Measurements from ENCODE around the gene GSKIP.

The GSKIP gene, protein sequence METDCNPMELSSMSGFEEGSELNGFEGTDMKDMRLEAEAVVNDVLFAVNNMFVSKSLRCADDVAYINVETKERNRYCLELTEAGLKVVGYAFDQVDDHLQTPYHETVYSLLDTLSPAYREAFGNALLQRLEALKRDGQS

DNA sequence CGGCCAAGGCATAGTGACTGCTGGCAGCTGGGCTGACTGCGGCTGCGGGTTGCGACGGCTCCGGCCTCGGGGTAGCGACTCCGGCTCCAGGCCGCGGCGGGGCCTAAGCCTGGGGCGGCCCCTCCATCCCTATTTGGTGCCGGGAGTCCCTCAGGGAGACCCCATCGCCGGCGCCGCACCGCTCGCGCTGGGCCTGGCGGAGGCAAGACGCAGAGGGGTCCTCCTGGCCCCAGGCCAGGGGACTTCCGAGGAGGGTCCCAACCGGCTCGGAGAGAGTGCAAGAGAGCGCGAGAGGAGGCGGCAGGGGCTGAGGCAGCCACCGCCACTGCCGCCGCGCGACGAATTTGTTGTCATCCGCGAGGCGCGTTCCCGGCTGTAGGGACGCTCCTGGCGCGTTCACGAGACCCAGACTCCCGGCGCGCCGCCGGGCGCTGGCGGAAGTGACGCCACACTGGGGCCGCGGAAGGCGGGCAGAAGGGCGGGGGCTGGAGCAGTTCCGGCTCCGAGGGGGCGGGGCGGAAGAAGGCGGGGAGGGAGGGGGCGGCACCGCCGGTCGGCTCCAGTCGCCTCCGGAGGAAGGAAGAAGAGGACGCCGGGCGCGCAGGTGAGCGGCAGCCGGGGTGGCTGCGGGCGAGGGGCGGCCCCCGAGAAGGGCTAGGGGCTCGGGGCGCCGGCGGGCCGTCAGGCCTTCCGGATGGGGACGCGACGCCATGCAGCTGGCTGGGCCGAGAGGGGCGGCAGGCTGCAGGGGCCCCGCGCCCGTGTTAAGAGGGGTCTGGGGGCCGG, at the start of gene GSKIP, which contains the start of gene ATG2B:
Gene GSKIP, plus strand, starts transcription at position 562 of the 786 bp plus-strand sequence. CDS start 18,722 bp downstream, outside the sequence.
Gene ATG2B, minus strand, starts transcription at position 377 of the 786 bp plus-strand sequence. Its CDS starts 365 bp downstream, at position 12.
- Histone ChIP-seq H3K4me3 (ENCODE audit: low read length) (peak within 1 kb of the TSS; percentile 87), H3K4me2 (ENCODE audit: low read length) (peak within 1 kb of the TSS; percentile 95), H4K20me1 (ENCODE audit: insufficient read depth, low read length) (no peaks in the 10 kb centered on the region), H2AFZ (ENCODE audit: low read depth, low read length) (peak within 1 kb of the TSS; percentile 67), H3K4me1 (ENCODE audit: low read length) (peaks cover 17% of the 10 kb centered on the region), H3K27ac (ENCODE audit: low read length) (peak within 1 kb of the TSS; percentile 61), H3K9ac (ENCODE audit: low read length) (peak within 1 kb of the TSS; percentile 80), H3K79me2 (ENCODE audit: low read length) (peaks cover 62% of the 10 kb centered on the region), H3K9me3 (ENCODE audit: insufficient read depth, low read length) (no peaks in the 10 kb centered on the region), H3K27me3 (ENCODE audit: low read depth, low read length) (no peaks in the 10 kb centered on the region), H3K36me3 (replicated peaks; ENCODE audit: low read depth, low read length) (no peaks in the 10 kb centered on the region)
- TF ChIP-seq, protein P1, sequence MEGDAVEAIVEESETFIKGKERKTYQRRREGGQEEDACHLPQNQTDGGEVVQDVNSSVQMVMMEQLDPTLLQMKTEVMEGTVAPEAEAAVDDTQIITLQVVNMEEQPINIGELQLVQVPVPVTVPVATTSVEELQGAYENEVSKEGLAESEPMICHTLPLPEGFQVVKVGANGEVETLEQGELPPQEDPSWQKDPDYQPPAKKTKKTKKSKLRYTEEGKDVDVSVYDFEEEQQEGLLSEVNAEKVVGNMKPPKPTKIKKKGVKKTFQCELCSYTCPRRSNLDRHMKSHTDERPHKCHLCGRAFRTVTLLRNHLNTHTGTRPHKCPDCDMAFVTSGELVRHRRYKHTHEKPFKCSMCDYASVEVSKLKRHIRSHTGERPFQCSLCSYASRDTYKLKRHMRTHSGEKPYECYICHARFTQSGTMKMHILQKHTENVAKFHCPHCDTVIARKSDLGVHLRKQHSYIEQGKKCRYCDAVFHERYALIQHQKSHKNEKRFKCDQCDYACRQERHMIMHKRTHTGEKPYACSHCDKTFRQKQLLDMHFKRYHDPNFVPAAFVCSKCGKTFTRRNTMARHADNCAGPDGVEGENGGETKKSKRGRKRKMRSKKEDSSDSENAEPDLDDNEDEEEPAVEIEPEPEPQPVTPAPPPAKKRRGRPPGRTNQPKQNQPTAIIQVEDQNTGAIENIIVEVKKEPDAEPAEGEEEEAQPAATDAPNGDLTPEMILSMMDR (IDR thresholded peaks at IDR 0.05; ENCODE audit: low read depth, low read length), result no peak
- TF ChIP-seq EZH2phosphoT487 (IDR thresholded peaks at IDR 0.05; ENCODE audit: low read depth), result no peak

DNA sequence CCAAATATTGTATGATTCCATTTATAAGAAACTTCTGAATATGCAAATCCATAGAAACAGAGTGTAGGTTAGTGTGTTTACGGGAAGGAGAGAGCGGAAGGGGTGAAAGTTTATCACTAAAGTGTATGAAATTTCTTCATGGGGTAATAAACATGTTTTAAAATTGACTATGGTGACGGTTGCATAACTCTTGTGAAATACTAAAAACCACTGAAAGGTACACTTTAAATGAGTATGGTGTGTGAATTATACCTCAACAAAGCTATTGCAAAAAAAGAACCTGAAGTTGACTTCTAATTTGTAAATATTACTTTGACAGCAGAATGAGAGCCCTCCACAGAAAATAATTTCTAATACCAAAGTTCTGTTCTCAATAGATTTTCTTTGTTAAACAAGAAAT, 47.2 kb upstream of the GSKIP start:
- H3K79me2 ChIP-seq (ENCODE audit: low read length), result no peaks in the 10 kb centered on the region
- no peak overlapping the region for H3K9ac ChIP-seq (ENCODE audit: low read length)
- H3K27me3 ChIP-seq (ENCODE audit: low read depth, low read length), result no peaks in the 10 kb centered on the region
- TF ChIP-seq EZH2phosphoT487 (IDR thresholded peaks at IDR 0.05; ENCODE audit: low read depth), result no peak
- TF ChIP-seq, protein P1 (IDR thresholded peaks at IDR 0.05; ENCODE audit: low read depth, low read length), result no peak
- no peaks in the 10 kb centered on the region for H4K20me1 ChIP-seq (ENCODE audit: insufficient read depth, low read length)
- H3K4me1 ChIP-seq (ENCODE audit: low read length), result no peaks in the 10 kb centered on the region
- peaks cover 13% of the 10 kb centered on the region for H3K36me3 ChIP-seq (replicated peaks; ENCODE audit: low read depth, low read length)
- H3K4me2 ChIP-seq (ENCODE audit: low read length), result no peak overlapping the region
- no peak overlapping the region for H3K4me3 ChIP-seq (ENCODE audit: low read length)
- H2AFZ ChIP-seq (ENCODE audit: low read depth, low read length), result no peak overlapping the region
- H3K27ac ChIP-seq (ENCODE audit: low read length), result no peak overlapping the region
- no peaks in the 10 kb centered on the region for H3K9me3 ChIP-seq (ENCODE audit: insufficient read depth, low read length)

DNA sequence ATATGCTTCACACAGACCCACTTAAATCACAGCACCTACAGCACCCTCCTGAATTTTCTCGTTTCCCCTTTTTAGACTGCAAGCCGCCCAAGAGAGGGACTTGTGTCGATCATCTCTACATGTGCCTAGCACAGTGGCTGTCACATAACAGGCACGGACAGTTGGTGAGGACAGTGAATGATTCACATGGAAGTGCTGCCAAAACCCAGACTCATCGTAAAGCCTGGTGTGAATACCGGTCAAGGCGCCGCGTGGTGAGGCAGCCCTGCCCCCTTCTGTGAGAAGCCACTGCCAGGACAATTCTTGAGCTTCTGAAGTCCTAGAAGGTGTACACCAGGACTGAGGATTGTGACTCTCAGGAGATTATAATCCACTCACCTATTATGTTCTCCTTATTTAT, 44.5 kb upstream of the GSKIP start:
- H3K27me3 ChIP-seq (ENCODE audit: low read depth, low read length), result no peaks in the 10 kb centered on the region

DNA sequence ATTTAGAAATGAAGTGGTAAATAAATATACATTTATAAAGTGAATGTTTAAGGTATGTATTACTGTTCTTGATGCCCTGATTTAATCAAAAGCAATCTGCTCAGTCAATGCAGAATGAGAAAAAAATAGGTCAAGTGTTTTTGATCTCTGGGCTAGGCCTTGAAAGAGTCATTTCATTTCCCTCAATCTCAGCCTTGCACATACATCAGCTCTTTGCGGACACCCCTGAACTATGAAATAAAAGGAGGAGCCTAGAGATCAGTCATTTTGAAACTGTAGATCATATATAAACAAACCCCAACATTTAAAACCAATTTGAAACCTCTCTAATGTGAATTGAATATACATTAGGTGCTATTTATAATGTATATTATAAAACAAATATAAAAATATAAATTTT, 42.7 kb upstream of the GSKIP start:
- H3K9ac ChIP-seq (ENCODE audit: low read length), result no peak overlapping the region
- no peak overlapping the region for H2AFZ ChIP-seq (ENCODE audit: low read depth, low read length)
- H4K20me1 ChIP-seq (ENCODE audit: insufficient read depth, low read length), result no peaks in the 10 kb centered on the region
- no peaks in the 10 kb centered on the region for H3K9me3 ChIP-seq (ENCODE audit: insufficient read depth, low read length)
- TF ChIP-seq, protein P1 (IDR thresholded peaks at IDR 0.05; ENCODE audit: low read depth, low read length), result no peak
- TF ChIP-seq EZH2phosphoT487 (IDR thresholded peaks at IDR 0.05; ENCODE audit: low read depth), result no peak
- no peak overlapping the region for H3K4me2 ChIP-seq (ENCODE audit: low read length)
- H3K27me3 ChIP-seq (ENCODE audit: low read depth, low read length), result no peaks in the 10 kb centered on the region
- no peak overlapping the region for H3K4me3 ChIP-seq (ENCODE audit: low read length)
- no peak overlapping the region for H3K27ac ChIP-seq (ENCODE audit: low read length)
- H3K79me2 ChIP-seq (ENCODE audit: low read length), result no peaks in the 10 kb centered on the region
- no peaks in the 10 kb centered on the region for H3K4me1 ChIP-seq (ENCODE audit: low read length)
- H3K36me3 ChIP-seq (replicated peaks; ENCODE audit: low read depth, low read length), result peaks cover 14% of the 10 kb centered on the region

More for the DNA sequence above, 44.5 kb upstream of the GSKIP start:
- Histone ChIP-seq H3K27ac (ENCODE audit: low read length) (no peak overlapping the region), H3K9ac (ENCODE audit: low read length) (no peak overlapping the region), H3K4me1 (ENCODE audit: low read length) (no peaks in the 10 kb centered on the region), H3K79me2 (ENCODE audit: low read length) (no peaks in the 10 kb centered on the region), H2AFZ (ENCODE audit: low read depth, low read length) (no peak overlapping the region), H3K36me3 (replicated peaks; ENCODE audit: low read depth, low read length) (peaks cover 15% of the 10 kb centered on the region), H4K20me1 (ENCODE audit: insufficient read depth, low read length) (no peaks in the 10 kb centered on the region), H3K4me2 (ENCODE audit: low read length) (no peak overlapping the region), H3K9me3 (ENCODE audit: insufficient read depth, low read length) (no peaks in the 10 kb centered on the region), H3K4me3 (ENCODE audit: low read length) (no peak overlapping the region)
- no peak for TF ChIP-seq EZH2phosphoT487 (IDR thresholded peaks at IDR 0.05; ENCODE audit: low read depth)
- TF ChIP-seq, protein P1 (IDR thresholded peaks at IDR 0.05; ENCODE audit: low read depth, low read length), result no peak

All from OCI-LY3 (cell line).